HepG2 (cell line): ENCODE data around the gene CCDC106. TPM values are rescaled to one million over a fixed set of nuclear protein-coding genes. Genes with fewer than 3 reads are reported as not detected.

Source experiments
- AGO1 ChIP-seq: fragments of 200-400 bp; formaldehyde crosslinking; IDR thresholded peaks from 2 replicates; pipeline ENCODE4 v1.6.1; 2017; ENCODE audit warnings: mild to moderate bottlenecking, low read depth, low read length, moderate library complexity; ENCODE audit not compliant: poor library complexity, severe bottlenecking
- GFI1 ChIP-seq: sonication (generic); formaldehyde crosslinking; IDR thresholded peaks from 2 replicates; pipeline ENCODE4 v1.5.0; 2020; ENCODE audit warnings: missing genetic modification reagents, mild to moderate bottlenecking, borderline replicate concordance
- HNRNPL ChIP-seq: fragments of 200-400 bp; formaldehyde crosslinking; IDR thresholded peaks from 2 replicates; pipeline ENCODE4 v1.6.1; 2017; ENCODE audit warnings: mild to moderate bottlenecking, low read depth, low read length
- KAT2B ChIP-seq: fragments of 150-350 bp; IDR thresholded peaks from 2 replicates; pipeline ENCODE4 v1.6.1; 2014; ENCODE audit warnings: low read depth, low read length, borderline replicate concordance
- MAFG ChIP-seq: sonication (generic); formaldehyde crosslinking; IDR thresholded peaks from 2 replicates; pipeline ENCODE4 v1.5.1; 2020; ENCODE audit warnings: mild to moderate bottlenecking, missing genetic modification reagents
- NCOA1 ChIP-seq: sonication (generic); formaldehyde crosslinking; IDR thresholded peaks from 2 replicates; pipeline ENCODE4 v1.9.0; 2021; ENCODE audit warnings: missing genetic modification reagents
- NFKB2 ChIP-seq: sonication (generic); formaldehyde crosslinking; IDR thresholded peaks from 2 replicates; pipeline ENCODE4 v1.4.0; 2020; ENCODE audit warnings: missing genetic modification reagents, borderline replicate concordance
- SALL1 ChIP-seq: sonication (generic); formaldehyde crosslinking; IDR thresholded peaks from 2 replicates; pipeline ENCODE4 v1.8.0; 2022; ENCODE audit warnings: mild to moderate bottlenecking, missing genetic modification reagents
- SP2 ChIP-seq: sonication (generic); formaldehyde crosslinking; IDR thresholded peaks from 2 replicates; pipeline ENCODE4 v1.5.1; 2020; ENCODE audit warnings: mild to moderate bottlenecking, missing genetic modification reagents
- SP5 ChIP-seq: IDR thresholded peaks from 2 replicates; pipeline ENCODE4 v1.6.1; 2016; ENCODE audit warnings: low read depth, borderline replicate concordance
- WIZ ChIP-seq: sonication (generic); formaldehyde crosslinking; IDR thresholded peaks from 2 replicates; pipeline ENCODE4 v1.5.1; 2020; ENCODE audit warnings: mild to moderate bottlenecking, missing genetic modification reagents
- ZNF121 ChIP-seq: sonication (generic); formaldehyde crosslinking; IDR thresholded peaks from 2 replicates; pipeline ENCODE4 v1.5.0; 2020; ENCODE audit warnings: mild to moderate bottlenecking, missing genetic modification reagents
- ZNF468 ChIP-seq: sonication (generic); formaldehyde crosslinking; IDR thresholded peaks from 2 replicates; pipeline ENCODE4 v1.8.0; 2022; ENCODE audit warnings: mild to moderate bottlenecking, moderate library complexity, missing genetic modification reagents
- ZNF670 ChIP-seq: sonication (generic); formaldehyde crosslinking; IDR thresholded peaks from 2 replicates; pipeline ENCODE4 v1.8.0; 2022; ENCODE audit warnings: mild to moderate bottlenecking, missing genetic modification reagents, borderline replicate concordance
- ZNF761 ChIP-seq: sonication (generic); formaldehyde crosslinking; conservative IDR thresholded peaks from 2 replicates; pipeline ENCODE4 v1.4.0; 2020; ENCODE audit warnings: mild to moderate bottlenecking, missing genetic modification reagents
- ZNF83 ChIP-seq: sonication (generic); formaldehyde crosslinking; IDR thresholded peaks from 2 replicates; pipeline ENCODE4 v1.4.0; 2020; ENCODE audit warnings: missing genetic modification reagents, mild to moderate bottlenecking, borderline replicate concordance
- ZNF841 ChIP-seq: sonication (generic); formaldehyde crosslinking; IDR thresholded peaks from 2 replicates; pipeline ENCODE4 v1.8.1; 2023; ENCODE audit warnings: missing genetic modification reagents, borderline replicate concordance
- ZZZ3 ChIP-seq: sonication (generic); formaldehyde crosslinking; IDR thresholded peaks from 2 replicates; pipeline ENCODE4 v1.4.0; 2020; ENCODE audit warnings: missing genetic modification reagents, mild to moderate bottlenecking, borderline replicate concordance
- polyA plus RNA-seq, 8 experiments: library from polyadenylated mRNA; depleted of rRNA in 3 of 8; stranded (reverse) in 7 of 8; unstranded in 1 of 8; fragments of >200 nt; fragmentation: Illumina TruSeq in 4 of 8; extraction: Trizol in 4 of 8; gene quantifications; 2 replicates each; pipeline versions ENCODE4 v1.2.1 to v1.2.3, GENCODE V29; 2011 to 2016; ENCODE audit warnings: low read depth in 4 of 8, missing spikeins in 1 of 8, mixed read lengths in 1 of 8; ENCODE audit not compliant: insufficient read depth in 1 of 8
- total RNA-seq, 5 experiments: library from RNA; depleted of rRNA; stranded (reverse); fragments of >200 nt; fragmentation: Illumina TruSeq; extraction: Trizol; gene quantifications; 2 replicates each; pipeline ENCODE4 v1.2.3, GENCODE V29; 2016; ENCODE audit warnings: low read depth in 1 of 5
- TF ChIP-seq, protein P1 (sequence below): sonication (generic); formaldehyde crosslinking; IDR thresholded peaks from 2 replicates; pipeline ENCODE4 v1.5.0; 2020; ENCODE audit warnings: mild to moderate bottlenecking, missing genetic modification reagents, borderline replicate concordance
- TF ChIP-seq, protein P2 (sequence below): sonication (generic); formaldehyde crosslinking; IDR thresholded peaks from 2 replicates; pipeline ENCODE4 v1.8.0; 2022; ENCODE audit warnings: missing genetic modification reagents, mild to moderate bottlenecking, moderate library complexity, borderline replicate concordance
- TF ChIP-seq, protein P3 (sequence below): sonication (generic); formaldehyde crosslinking; IDR thresholded peaks from 2 replicates; pipeline ENCODE4 v1.4.0; 2020; ENCODE audit warnings: missing genetic modification reagents
- TF ChIP-seq, protein P4 (sequence below): sonication (generic); formaldehyde crosslinking; IDR thresholded peaks from 2 replicates; pipeline ENCODE4 v1.4.0; 2020; ENCODE audit warnings: missing genetic modification reagents

Gene CCDC106
- total and polyA plus RNA-seq, 2 of the 13 experiments (the other 11 are each of a cell fraction or from before 2014, with no cell fraction given): 4.7 to 8.8 TPM

DNA sequence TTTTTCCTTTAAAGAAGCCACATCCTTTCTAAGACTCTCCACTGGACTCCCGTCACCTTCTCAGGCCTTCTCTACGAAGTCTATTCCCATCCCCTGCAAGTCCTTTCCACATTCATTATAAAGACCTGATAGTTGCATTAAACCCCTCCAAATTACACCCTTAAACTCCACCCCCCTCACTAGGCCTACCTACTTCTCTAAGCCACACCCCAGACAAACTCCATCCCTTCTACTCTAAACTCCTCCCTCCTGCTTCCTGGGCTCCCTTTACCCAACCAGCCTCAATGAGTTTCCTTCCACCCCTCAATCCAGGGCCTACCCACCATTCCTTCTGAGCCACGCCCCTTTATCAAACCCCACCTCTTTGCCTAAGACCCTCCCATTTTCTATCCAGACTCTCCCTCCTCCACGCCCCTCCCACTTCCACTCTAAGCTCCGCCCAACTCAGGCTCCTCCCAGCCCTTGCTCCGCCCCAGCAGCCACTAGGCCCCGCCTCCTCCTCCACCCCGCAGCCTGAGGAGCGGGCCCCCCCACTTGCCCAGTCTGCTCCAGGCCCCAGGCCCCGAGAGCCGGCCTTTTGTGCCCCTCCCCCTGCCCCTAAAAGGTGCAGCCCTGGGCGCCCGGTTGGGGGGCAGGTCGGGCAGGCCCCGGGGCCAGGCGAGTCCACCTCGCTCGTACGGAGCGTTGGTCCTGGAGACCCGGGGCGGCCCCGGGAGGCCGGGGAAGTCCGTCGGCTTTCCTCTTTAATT is 49.1 kb upstream of the CCDC106 start (continued):
- TF ChIP-seq, protein P1, sequence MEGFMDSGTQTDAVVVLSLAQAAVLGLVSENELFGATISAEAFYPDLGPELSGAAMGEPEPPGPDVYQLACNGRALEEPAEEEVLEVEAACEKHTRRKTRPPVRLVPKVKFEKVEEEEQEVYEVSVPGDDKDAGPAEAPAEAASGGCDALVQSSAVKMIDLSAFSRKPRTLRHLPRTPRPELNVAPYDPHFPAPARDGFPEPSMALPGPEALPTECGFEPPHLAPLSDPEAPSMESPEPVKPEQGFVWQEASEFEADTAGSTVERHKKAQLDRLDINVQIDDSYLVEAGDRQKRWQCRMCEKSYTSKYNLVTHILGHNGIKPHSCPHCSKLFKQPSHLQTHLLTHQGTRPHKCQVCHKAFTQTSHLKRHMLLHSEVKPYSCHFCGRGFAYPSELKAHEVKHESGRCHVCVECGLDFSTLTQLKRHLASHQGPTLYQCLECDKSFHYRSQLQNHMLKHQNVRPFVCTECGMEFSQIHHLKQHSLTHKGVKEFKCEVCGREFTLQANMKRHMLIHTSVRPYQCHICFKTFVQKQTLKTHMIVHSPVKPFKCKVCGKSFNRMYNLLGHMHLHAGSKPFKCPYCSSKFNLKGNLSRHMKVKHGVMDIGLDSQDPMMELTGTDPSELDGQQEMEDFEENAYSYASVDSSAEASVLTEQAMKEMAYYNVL (CRISPR knock-in tag): no peak
- TF ChIP-seq NFKB2 (CRISPR knock-in tag): 0 out of 2 replicates have a peak, but pooled peaks have one; percentile 18
- TF ChIP-seq NCOA1 (CRISPR knock-in tag): no peak
- TF ChIP-seq KAT2B: no peak
- no peak for TF ChIP-seq ZNF468
- no peak for TF ChIP-seq WIZ (CRISPR knock-in tag)
- TF ChIP-seq ZNF761 (CRISPR knock-in tag): no peak
- TF ChIP-seq, protein P2, sequence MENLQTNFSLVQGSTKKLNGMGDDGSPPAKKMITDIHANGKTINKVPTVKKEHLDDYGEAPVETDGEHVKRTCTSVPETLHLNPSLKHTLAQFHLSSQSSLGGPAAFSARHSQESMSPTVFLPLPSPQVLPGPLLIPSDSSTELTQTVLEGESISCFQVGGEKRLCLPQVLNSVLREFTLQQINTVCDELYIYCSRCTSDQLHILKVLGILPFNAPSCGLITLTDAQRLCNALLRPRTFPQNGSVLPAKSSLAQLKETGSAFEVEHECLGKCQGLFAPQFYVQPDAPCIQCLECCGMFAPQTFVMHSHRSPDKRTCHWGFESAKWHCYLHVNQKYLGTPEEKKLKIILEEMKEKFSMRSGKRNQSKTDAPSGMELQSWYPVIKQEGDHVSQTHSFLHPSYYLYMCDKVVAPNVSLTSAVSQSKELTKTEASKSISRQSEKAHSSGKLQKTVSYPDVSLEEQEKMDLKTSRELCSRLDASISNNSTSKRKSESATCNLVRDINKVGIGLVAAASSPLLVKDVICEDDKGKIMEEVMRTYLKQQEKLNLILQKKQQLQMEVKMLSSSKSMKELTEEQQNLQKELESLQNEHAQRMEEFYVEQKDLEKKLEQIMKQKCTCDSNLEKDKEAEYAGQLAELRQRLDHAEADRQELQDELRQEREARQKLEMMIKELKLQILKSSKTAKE (CRISPR knock-in tag): no peak
- TF ChIP-seq SP2: no peak
- TF ChIP-seq ZNF841: no peak
- no peak; the same call in 1 of the 2 replicates for TF ChIP-seq SP5 (CRISPR knock-in tag)
- TF ChIP-seq, protein P3, sequence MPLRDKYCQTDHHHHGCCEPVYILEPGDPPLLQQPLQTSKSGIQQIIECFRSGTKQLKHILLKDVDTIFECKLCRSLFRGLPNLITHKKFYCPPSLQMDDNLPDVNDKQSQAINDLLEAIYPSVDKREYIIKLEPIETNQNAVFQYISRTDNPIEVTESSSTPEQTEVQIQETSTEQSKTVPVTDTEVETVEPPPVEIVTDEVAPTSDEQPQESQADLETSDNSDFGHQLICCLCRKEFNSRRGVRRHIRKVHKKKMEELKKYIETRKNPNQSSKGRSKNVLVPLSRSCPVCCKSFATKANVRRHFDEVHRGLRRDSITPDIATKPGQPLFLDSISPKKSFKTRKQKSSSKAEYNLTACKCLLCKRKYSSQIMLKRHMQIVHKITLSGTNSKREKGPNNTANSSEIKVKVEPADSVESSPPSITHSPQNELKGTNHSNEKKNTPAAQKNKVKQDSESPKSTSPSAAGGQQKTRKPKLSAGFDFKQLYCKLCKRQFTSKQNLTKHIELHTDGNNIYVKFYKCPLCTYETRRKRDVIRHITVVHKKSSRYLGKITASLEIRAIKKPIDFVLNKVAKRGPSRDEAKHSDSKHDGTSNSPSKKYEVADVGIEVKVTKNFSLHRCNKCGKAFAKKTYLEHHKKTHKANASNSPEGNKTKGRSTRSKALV (CRISPR knock-in tag): no peak
- TF ChIP-seq ZNF670 (CRISPR knock-in tag): no peak
- TF ChIP-seq, protein P4, sequence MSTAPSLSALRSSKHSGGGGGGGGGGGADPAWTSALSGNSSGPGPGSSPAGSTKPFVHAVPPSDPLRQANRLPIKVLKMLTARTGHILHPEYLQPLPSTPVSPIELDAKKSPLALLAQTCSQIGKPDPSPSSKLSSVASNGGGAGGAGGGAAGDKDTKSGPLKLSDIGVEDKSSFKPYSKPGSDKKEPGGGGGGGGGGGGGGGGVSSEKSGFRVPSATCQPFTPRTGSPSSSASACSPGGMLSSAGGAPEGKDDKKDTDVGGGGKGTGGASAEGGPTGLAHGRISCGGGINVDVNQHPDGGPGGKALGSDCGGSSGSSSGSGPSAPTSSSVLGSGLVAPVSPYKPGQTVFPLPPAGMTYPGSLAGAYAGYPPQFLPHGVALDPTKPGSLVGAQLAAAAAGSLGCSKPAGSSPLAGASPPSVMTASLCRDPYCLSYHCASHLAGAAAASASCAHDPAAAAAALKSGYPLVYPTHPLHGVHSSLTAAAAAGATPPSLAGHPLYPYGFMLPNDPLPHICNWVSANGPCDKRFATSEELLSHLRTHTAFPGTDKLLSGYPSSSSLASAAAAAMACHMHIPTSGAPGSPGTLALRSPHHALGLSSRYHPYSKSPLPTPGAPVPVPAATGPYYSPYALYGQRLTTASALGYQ (CRISPR knock-in tag): no peak
- no peak for TF ChIP-seq HNRNPL
- TF ChIP-seq GFI1: no peak; the same call in 1 of the 2 replicates
- no peak for TF ChIP-seq ZZZ3 (CRISPR knock-in tag)
- TF ChIP-seq MAFG (CRISPR knock-in tag): no peak
- no peak for TF ChIP-seq AGO1
- TF ChIP-seq ZNF83 (CRISPR knock-in tag): no peak
- TF ChIP-seq SALL1: peak; percentile 15; the same call in 1 of the 2 replicates
- no peak for TF ChIP-seq ZNF121
